Subcutaneous adipose tissue (tissue), 4 donors: ENCODE measurements around the gene DDX24. TPM values are rescaled to one million over a fixed set of nuclear protein-coding genes. Genes with fewer than 3 reads are reported as not detected.

Experiments used
- total RNA-seq, 4 donors: library from RNA; depleted of rRNA; stranded (reverse); fragments of >200 nt; gene quantifications; one replicate each; pipeline ENCODE4 v1.1.0, GENCODE V29; 2016
- TF ChIP-seq, protein P1 (sequence below): fragments of 450-650 bp; IDR thresholded peaks from one replicate; pipeline ENCODE4 v1.5.1; 2016; ENCODE audit warnings: low read depth, mild to moderate bottlenecking, control low read depth, antibody characterized with exemption, moderate library complexity

The DDX24 gene
- total RNA-seq, 4 donors from 2014 or later, result 119 to 133 (median 126) TPM

DNA sequence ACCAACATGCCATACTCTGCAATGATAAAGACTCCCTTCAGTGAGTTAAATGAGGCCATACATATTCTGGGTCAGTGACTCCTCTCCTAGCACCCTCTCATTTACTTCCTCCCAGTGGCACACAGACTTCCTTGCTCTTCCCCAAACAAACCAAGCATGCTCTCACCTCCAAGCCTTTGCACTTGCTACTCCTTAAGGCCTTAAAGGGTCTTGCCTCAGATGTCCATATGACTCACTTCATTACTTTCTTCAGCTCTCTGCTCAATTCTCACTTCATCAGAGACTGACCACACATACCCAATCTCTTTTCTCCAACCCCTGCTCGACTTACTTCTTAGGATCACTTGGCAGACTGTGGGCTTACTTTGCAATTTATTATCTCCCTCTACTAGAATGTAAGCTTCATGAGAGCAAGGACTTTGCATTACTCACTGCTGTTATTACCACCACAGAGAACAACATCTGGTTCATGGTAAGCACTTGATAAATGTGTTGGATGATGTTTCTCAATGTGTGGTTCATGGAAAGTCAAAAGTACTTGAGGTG, 22.8 kb downstream of the DDX24 start:
- TF ChIP-seq, protein P1, sequence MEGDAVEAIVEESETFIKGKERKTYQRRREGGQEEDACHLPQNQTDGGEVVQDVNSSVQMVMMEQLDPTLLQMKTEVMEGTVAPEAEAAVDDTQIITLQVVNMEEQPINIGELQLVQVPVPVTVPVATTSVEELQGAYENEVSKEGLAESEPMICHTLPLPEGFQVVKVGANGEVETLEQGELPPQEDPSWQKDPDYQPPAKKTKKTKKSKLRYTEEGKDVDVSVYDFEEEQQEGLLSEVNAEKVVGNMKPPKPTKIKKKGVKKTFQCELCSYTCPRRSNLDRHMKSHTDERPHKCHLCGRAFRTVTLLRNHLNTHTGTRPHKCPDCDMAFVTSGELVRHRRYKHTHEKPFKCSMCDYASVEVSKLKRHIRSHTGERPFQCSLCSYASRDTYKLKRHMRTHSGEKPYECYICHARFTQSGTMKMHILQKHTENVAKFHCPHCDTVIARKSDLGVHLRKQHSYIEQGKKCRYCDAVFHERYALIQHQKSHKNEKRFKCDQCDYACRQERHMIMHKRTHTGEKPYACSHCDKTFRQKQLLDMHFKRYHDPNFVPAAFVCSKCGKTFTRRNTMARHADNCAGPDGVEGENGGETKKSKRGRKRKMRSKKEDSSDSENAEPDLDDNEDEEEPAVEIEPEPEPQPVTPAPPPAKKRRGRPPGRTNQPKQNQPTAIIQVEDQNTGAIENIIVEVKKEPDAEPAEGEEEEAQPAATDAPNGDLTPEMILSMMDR, result no peak

DNA sequence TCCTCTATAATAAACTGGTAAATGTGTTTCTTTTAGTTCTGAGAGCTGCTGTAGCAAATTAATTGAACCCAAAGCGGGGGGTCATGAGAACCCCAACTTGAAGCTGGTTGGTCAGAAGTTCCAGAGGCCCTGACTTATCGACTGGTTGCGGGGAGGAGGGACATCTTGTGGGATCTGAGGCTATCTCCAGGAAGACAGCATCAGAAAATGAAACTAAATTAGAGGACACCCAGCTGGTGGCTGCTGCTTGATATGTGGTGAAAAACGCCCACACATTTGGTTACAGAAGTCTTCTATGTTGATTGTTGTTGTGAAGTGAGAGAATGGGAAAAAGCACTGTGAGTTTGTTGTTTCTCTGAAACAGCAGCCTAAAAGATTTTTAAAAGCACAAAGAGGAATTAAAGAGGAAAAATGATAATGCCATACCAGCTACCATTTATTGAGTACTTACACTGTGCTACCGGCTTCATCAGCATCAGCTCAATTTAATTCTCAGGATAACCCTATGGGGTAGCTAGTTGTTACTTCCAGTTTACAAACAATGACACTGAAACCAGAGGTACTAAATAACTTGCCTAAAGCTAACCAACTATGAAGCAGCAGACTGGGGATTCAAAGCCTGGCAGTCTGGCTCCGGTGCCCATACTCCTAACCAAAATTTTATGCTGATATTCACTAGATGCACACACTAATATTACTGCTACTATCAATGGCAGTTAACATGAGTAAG, 24.3 kb downstream of the DDX24 start:
- TF ChIP-seq, protein P1, result no peak

DNA sequence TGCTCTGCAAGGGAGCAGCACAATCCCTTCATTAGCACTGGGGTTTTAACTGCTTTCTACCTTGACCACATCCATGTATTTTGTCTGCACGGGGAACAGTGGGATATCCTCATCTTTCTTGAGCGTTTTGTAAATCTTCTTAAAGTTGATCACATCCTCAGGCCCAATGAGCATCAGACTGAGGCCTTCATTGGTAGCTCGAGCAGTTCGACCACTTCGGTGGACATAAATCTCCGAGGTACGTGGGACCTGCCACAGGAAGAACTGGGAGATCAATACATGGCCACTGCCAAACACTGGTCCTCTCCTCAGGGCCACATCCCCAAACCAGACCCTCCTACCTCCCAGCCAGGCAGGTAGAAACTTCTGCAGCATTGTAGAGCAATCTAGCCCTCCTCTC, 26.1 kb downstream of the DDX24 start:
- TF ChIP-seq, protein P1, result no peak

DNA sequence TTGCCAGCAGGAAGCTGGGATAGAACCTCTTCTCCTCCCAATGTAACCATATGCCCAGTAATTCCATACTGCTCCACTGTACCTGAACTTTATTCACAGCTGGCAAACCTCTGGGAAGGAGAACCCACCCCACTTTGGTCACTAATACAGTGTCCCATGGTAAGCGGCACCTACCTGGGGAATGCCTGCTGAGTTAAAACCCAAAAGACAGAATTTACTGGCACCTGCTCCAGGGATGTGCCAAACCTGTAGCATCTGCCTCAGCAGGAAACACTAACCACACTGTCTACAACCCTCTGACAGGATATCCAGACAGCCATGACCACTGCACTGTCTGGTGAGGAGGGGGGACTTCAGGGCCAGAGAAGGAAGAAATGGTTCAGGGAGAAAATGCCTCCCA, 26.6 kb downstream of the DDX24 start:
- TF ChIP-seq, protein P1, result no peak

DNA sequence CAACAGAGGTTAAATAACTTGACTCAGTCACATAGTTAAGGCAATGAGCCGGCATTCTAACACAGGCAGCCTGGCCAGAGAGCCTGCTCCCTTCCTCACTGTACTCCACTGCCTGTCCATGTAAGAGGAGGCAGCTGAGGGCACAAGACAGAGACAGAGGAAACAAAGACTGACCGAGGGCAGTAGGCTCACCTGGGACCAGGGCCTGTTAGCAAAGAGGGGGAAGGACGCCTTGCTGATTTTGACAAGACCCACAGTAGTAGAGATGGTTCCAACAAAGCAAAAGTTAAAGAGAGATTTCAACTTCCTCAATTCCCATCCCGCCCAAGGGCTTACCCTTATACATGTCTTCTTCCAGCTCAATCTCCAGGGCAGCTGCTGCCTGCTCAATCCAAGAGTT, 28.3 kb downstream of the DDX24 start:
- TF ChIP-seq, protein P1, result no peak

DNA sequence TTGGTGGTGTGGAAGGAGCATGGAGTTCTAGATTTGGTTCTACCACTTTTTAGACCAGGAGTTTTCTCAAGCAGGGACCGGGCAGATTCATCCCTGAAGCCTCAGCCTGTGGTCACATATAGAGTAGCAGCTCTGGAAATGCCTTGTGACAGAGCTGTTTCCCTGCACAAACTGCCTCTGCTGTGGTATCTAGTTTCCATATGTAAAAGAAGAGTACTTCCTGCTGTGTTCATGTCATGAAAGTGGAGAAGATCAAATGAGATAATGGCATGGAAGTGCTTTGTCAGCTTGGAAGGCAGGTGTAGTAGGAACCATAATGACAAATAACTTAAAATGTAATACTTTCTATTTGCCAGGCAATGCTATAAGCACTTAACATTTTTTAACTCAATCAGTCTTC, 28.8 kb downstream of the DDX24 start:
- TF ChIP-seq, protein P1, result no peak

DNA sequence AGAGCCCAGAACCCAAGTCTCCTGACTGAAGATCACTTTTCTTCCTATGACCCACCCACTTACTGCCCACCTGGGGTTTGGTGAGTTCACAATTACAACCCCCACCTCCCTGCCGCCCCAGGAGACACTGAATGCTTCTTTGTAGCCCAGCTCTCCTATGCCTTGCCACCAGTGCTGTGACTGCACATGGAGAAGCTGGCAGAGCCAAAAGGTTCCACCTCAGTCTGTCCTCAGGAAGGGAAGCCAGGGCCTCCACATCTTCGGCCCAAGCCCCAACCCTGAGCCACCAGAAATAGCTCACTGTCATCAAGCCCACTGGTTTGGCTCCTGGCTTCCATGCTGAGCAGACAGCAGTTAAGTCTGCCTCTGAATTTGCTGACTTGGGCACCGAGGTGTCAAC, 29.2 kb downstream of the DDX24 start:
- TF ChIP-seq, protein P1, result no peak
